ENCODE measurements around the gene NOTCH1.
A peak's percentile ranks its signal among the peaks of the same experiment; 100 is the strongest.

The NOTCH1 gene

DNA sequence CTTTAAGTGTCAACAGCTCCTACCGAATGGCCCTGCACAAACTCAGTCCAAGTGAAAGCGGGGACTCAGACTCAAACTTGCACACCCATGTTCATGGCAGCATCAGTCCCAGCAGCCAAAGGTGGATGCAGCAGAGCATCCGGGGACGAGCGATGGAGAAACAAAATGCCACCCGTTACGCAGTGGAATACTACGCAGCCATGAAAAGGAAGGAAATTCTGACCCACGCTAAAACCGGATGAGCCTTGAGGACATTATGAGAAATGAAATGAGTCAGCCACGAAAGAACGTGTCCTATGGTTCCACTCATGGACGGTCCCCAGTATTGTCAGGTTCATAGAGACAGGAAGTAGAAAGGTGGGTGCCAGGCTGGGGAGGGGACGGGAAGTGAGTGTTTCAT lies 48.6 kb upstream of the NOTCH1 start (continued):
- TF ChIP-seq SETDB1 (IDR thresholded peaks at IDR 0.05; ENCODE audit: insufficient read length, low read length) (no peak), ZNF221 (tag by site-specific recombination; IDR thresholded peaks at IDR 0.05; ENCODE audit: borderline replicate concordance) (no peak), SCRT2 (tag by site-specific recombination; IDR thresholded peaks at IDR 0.05) (peak; percentile 5; the same call in 1 of the 2 replicates), ZNF626 (tag by site-specific recombination; IDR thresholded peaks at IDR 0.05) (no peak), MYNN (tag by site-specific recombination; IDR thresholded peaks at IDR 0.05; ENCODE audit: borderline replicate concordance) (no peak), ZNF19 (tag by site-specific recombination; IDR thresholded peaks at IDR 0.05; ENCODE audit: low read depth) (no peak), ZNF302 (tag by site-specific recombination; IDR thresholded peaks at IDR 0.05; ENCODE audit: low read depth) (no peak), ZNF138 (tag by site-specific recombination; IDR thresholded peaks at IDR 0.05; ENCODE audit: borderline replicate concordance) (no peak), KLF8 (tag by site-specific recombination; IDR thresholded peaks at IDR 0.05) (no peak)

DNA sequence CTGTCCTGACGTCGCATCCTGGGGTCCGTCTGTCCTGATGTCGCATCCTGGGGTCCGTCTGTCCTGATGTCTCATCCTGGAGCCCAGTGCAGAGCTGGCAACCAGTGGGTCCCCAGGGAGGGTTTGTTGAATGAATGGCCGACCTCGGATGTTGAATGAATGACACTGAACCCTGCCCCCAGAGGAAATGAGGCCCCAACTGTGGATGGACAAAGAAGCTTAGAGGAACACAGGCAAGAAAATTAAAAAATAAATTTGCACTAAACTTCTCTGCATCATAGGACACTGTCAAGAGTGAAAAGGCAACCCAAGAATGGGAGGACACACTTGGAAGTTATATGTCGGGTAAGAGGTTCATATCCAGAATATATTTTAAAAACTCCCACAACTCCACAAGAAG lies 47.7 kb upstream of the NOTCH1 start:
- ChIA-PET CTCF (interaction anchor here (0.7 kb wide), 2 partner anchors 32 to 106 kb away, joined by 3 to 8 read pairs; no protein-coding TSS in a partner anchor), POLR2A (no interaction called here)
- no peaks in the 10 kb centered on the region for H3K36me3 ChIP-seq (ENCODE audit: control insufficient read depth in 2 of 2, insufficient read depth in 1 of 2, low read length in 2 of 2)
- no peaks in the 10 kb centered on the region for H3K9me3 ChIP-seq (ENCODE audit: control insufficient read depth, insufficient read depth, low read depth, low read length)
- TF ChIP-seq SETDB1 (IDR thresholded peaks at IDR 0.05; ENCODE audit: insufficient read length, low read length), result no peak
- TF ChIP-seq PBX3 (CRISPR knock-in tag; IDR thresholded peaks at IDR 0.05), result no peak
- no peak for TF ChIP-seq ZFP41 (tag by site-specific recombination; IDR thresholded peaks at IDR 0.05; ENCODE audit: borderline replicate concordance)
- TF ChIP-seq PRDM1 (tag by site-specific recombination; IDR thresholded peaks at IDR 0.05), result no peak
- TF ChIP-seq ZNF658 (tag by site-specific recombination; IDR thresholded peaks at IDR 0.05), result no peak
- no peak for TF ChIP-seq YY1 (tag by site-specific recombination; IDR thresholded peaks at IDR 0.05)
- no peak for TF ChIP-seq ZSCAN30 (tag by site-specific recombination; IDR thresholded peaks at IDR 0.05)
- no peak for TF ChIP-seq ZNF112 (tag by site-specific recombination; IDR thresholded peaks at IDR 0.05)
- no peak for TF ChIP-seq SP3 (tag by site-specific recombination; IDR thresholded peaks at IDR 0.05)
- no peak for TF ChIP-seq ZNF76 (tag by site-specific recombination; IDR thresholded peaks at IDR 0.05; ENCODE audit: borderline replicate concordance, low read depth)
- TF ChIP-seq ZNF157 (tag by site-specific recombination; IDR thresholded peaks at IDR 0.05), result no peak
- no peak for TF ChIP-seq ZNF221 (tag by site-specific recombination; IDR thresholded peaks at IDR 0.05; ENCODE audit: borderline replicate concordance)
- TF ChIP-seq SALL2 (tag by site-specific recombination; IDR thresholded peaks at IDR 0.05; ENCODE audit: borderline replicate concordance), result no peak
- H3K4me3 ChIP-seq (ENCODE audit: low read depth, low read length), result no peak overlapping the region
- H3K4me1 ChIP-seq (ENCODE audit: control insufficient read depth, insufficient read depth, low read length), result no peaks in the 10 kb centered on the region
- no peak overlapping the region for H3K27ac ChIP-seq (ENCODE audit: extremely low read depth, low read depth, low read length)

DNA sequence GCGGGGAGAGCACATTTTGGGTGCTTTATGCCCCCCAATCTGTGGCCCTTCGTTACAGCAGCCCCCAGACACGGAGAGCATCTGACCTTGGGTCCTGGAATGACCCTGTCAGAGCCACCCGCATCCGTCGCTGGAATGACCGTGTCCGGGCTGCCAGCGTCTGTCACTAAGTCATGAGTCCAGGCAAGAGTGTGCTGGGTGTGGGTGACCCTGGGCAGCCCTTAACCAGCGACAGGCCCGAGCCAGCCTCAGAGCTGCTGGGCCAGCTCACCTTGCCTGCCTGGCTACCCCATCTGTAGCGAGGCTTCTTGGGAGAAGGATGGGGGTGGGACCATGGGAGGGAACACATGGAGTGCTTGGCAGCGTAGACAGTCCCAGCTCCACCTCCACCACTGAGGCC lies 46.8 kb upstream of the NOTCH1 start:
- Histone ChIP-seq H3K36me3 (ENCODE audit: control insufficient read depth in 2 of 2, insufficient read depth in 1 of 2, low read length in 2 of 2) (no peaks in the 10 kb centered on the region), H3K9me3 (ENCODE audit: control insufficient read depth, insufficient read depth, low read depth, low read length) (no peaks in the 10 kb centered on the region), H3K4me1 (ENCODE audit: control insufficient read depth, insufficient read depth, low read length) (no peaks in the 10 kb centered on the region), H3K27ac (ENCODE audit: extremely low read depth, low read depth, low read length) (no peak overlapping the region), H3K4me3 (ENCODE audit: low read depth, low read length) (no peak overlapping the region)
- POLR2A ChIA-PET, result no interaction called here
- no peak for TF ChIP-seq ZNF624 (tag by site-specific recombination; IDR thresholded peaks at IDR 0.05)
- no peak for TF ChIP-seq ZNF155 (tag by site-specific recombination; IDR thresholded peaks at IDR 0.05)
- TF ChIP-seq ZNF169 (tag by site-specific recombination; IDR thresholded peaks at IDR 0.05), result no peak
- TF ChIP-seq ZNF18 (tag by site-specific recombination; IDR thresholded peaks at IDR 0.05), result no peak
- no peak for TF ChIP-seq SP7 (tag by site-specific recombination; IDR thresholded peaks at IDR 0.05)
- CTCF ChIA-PET, result no interaction called here
